Measurements from ENCODE around the gene MYCL. TPM values are rescaled to one million over a fixed set of nuclear protein-coding genes. Genes with fewer than 3 reads are reported as not detected.

The MYCL gene
- total and polyA plus RNA-seq, 2 of the 13 experiments (the other 11 are each of a cell fraction or from before 2014, with no cell fraction given): 0.31 to 1.7 TPM

DNA sequence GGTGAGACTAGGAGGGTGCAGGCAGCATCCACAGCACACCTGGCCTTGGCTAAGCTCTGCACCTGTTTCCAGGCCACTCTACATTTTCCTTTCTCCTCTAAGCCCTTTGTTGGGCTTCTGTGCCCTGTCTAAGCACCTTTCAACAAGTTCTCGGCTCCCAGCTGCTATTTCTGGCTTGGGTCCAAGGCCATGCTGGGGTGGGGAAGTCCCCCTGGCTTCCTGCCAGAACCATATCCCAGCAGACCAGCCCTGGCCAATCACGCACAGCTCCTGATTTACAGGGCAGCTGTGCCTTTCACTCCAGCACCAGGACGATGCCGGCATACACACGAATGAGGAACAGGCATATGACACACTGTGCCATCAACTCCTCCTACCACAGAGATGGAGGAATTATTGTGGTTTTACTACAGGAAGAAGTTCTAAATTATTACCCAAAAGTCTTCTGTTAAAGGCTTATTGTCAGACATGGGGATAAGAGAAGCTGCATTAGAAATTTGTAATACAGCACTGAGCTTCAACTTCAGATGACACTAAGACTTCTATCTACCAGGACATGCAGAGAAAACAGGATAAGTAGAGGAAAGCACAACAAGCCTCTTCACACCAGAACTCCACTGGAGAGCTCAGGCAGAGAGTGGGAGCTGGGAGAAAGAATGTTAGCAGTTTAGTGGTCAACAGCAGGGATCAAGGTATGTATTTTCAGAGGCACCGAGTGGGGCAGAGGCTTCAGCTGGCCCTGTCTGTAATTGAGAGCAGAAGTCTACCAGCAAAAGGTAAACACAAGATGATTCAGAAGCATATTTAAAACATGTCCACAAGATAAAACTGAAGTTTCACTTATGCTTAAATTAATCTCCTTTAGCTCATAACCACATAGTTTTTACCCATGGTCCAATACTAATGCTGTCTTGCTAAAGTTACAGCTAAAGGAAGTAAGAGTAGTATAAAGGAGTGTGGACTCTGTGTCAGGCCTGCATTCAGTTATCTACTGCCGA is 55.8 kb downstream of the MYCL start (continued):
- TF ChIP-seq, protein P1, sequence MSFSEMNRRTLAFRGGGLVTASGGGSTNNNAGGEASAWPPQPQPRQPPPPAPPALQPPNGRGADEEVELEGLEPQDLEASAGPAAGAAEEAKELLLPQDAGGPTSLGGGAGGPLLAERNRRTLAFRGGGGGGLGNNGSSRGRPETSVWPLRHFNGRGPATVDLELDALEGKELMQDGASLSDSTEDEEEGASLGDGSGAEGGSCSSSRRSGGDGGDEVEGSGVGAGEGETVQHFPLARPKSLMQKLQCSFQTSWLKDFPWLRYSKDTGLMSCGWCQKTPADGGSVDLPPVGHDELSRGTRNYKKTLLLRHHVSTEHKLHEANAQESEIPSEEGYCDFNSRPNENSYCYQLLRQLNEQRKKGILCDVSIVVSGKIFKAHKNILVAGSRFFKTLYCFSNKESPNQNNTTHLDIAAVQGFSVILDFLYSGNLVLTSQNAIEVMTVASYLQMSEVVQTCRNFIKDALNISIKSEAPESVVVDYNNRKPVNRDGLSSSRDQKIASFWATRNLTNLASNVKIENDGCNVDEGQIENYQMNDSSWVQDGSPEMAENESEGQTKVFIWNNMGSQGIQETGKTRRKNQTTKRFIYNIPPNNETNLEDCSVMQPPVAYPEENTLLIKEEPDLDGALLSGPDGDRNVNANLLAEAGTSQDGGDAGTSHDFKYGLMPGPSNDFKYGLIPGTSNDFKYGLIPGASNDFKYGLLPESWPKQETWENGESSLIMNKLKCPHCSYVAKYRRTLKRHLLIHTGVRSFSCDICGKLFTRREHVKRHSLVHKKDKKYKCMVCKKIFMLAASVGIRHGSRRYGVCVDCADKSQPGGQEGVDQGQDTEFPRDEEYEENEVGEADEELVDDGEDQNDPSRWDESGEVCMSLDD (CRISPR knock-in tag; IDR thresholded peaks at IDR 0.05; ENCODE audit: borderline replicate concordance): no peak
- TF ChIP-seq, protein P2, sequence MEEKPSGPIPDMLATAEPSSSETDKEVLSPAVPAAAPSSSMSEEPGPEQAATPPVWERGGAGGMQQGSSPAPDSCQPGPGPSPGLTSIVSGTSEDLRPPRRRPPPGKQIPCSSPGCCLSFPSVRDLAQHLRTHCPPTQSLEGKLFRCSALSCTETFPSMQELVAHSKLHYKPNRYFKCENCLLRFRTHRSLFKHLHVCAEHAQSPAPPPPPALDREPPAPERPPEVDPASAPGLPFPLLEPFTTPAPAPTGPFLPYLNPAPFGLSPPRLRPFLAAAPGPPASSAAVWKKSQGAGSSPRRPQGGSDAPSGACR (CRISPR knock-in tag; IDR thresholded peaks at IDR 0.05): no peak
- TF ChIP-seq, protein P3, sequence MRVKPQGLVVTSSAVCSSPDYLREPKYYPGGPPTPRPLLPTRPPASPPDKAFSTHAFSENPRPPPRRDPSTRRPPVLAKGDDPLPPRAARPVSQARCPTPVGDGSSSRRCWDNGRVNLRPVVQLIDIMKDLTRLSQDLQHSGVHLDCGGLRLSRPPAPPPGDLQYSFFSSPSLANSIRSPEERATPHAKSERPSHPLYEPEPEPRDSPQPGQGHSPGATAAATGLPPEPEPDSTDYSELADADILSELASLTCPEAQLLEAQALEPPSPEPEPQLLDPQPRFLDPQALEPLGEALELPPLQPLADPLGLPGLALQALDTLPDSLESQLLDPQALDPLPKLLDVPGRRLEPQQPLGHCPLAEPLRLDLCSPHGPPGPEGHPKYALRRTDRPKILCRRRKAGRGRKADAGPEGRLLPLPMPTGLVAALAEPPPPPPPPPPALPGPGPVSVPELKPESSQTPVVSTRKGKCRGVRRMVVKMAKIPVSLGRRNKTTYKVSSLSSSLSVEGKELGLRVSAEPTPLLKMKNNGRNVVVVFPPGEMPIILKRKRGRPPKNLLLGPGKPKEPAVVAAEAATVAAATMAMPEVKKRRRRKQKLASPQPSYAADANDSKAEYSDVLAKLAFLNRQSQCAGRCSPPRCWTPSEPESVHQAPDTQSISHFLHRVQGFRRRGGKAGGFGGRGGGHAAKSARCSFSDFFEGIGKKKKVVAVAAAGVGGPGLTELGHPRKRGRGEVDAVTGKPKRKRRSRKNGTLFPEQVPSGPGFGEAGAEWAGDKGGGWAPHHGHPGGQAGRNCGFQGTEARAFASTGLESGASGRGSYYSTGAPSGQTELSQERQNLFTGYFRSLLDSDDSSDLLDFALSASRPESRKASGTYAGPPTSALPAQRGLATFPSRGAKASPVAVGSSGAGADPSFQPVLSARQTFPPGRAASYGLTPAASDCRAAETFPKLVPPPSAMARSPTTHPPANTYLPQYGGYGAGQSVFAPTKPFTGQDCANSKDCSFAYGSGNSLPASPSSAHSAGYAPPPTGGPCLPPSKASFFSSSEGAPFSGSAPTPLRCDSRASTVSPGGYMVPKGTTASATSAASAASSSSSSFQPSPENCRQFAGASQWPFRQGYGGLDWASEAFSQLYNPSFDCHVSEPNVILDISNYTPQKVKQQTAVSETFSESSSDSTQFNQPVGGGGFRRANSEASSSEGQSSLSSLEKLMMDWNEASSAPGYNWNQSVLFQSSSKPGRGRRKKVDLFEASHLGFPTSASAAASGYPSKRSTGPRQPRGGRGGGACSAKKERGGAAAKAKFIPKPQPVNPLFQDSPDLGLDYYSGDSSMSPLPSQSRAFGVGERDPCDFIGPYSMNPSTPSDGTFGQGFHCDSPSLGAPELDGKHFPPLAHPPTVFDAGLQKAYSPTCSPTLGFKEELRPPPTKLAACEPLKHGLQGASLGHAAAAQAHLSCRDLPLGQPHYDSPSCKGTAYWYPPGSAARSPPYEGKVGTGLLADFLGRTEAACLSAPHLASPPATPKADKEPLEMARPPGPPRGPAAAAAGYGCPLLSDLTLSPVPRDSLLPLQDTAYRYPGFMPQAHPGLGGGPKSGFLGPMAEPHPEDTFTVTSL (CRISPR knock-in tag; IDR thresholded peaks at IDR 0.05; ENCODE audit: borderline replicate concordance): peak; percentile 43; the same call in 1 of the 2 replicates
- no peak for TF ChIP-seq U2AF2 (IDR thresholded peaks at IDR 0.05; ENCODE audit: low read depth, low read length)
- TF ChIP-seq MEIS1 (CRISPR knock-in tag; IDR thresholded peaks at IDR 0.05; ENCODE audit: borderline replicate concordance): no peak
- TF ChIP-seq, protein P4, sequence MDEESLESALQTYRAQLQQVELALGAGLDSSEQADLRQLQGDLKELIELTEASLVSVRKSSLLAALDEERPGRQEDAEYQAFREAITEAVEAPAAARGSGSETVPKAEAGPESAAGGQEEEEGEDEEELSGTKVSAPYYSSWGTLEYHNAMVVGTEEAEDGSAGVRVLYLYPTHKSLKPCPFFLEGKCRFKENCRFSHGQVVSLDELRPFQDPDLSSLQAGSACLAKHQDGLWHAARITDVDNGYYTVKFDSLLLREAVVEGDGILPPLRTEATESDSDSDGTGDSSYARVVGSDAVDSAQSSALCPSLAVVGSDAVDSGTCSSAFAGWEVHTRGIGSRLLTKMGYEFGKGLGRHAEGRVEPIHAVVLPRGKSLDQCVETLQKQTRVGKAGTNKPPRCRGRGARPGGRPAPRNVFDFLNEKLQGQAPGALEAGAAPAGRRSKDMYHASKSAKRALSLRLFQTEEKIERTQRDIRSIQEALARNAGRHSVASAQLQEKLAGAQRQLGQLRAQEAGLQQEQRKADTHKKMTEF (CRISPR knock-in tag; IDR thresholded peaks at IDR 0.05): no peak
- TF ChIP-seq ATF1 (CRISPR knock-in tag; IDR thresholded peaks at IDR 0.05): no peak
- no peak for TF ChIP-seq ZFP90 (CRISPR knock-in tag; IDR thresholded peaks at IDR 0.05; ENCODE audit: borderline replicate concordance)
- no peak for TF ChIP-seq ZNF326 (CRISPR knock-in tag; IDR thresholded peaks at IDR 0.05; ENCODE audit: borderline replicate concordance)
- TF ChIP-seq ZSCAN31 (CRISPR knock-in tag; IDR thresholded peaks at IDR 0.05; ENCODE audit: low read depth): no peak
- TF ChIP-seq PAF1 (CRISPR knock-in tag; IDR thresholded peaks at IDR 0.05): no peak
- TF ChIP-seq, protein P5, sequence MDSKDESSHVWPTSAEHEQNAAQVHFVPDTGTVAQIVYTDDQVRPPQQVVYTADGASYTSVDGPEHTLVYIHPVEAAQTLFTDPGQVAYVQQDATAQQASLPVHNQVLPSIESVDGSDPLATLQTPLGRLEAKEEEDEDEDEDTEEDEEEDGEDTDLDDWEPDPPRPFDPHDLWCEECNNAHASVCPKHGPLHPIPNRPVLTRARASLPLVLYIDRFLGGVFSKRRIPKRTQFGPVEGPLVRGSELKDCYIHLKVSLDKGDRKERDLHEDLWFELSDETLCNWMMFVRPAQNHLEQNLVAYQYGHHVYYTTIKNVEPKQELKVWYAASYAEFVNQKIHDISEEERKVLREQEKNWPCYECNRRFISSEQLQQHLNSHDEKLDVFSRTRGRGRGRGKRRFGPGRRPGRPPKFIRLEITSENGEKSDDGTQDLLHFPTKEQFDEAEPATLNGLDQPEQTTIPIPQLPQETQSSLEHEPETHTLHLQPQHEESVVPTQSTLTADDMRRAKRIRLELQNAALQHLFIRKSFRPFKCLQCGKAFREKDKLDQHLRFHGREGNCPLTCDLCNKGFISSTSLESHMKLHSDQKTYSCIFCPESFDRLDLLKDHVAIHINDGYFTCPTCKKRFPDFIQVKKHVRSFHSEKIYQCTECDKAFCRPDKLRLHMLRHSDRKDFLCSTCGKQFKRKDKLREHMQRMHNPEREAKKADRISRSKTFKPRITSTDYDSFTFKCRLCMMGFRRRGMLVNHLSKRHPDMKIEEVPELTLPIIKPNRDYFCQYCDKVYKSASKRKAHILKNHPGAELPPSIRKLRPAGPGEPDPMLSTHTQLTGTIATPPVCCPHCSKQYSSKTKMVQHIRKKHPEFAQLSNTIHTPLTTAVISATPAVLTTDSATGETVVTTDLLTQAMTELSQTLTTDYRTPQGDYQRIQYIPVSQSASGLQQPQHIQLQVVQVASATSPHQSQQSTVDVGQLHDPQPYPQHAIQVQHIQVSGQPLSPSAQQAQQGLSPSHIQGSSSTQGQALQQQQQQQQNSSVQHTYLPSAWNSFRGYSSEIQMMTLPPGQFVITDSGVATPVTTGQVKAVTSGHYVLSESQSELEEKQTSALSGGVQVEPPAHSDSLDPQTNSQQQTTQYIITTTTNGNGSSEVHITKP (CRISPR knock-in tag; IDR thresholded peaks at IDR 0.05; ENCODE audit: low read depth): no peak
